Subcutaneous adipose tissue (tissue), 4 donors: Measurements from ENCODE around the gene MAP1B. TPM values are rescaled to one million over a fixed set of nuclear protein-coding genes. Genes with fewer than 3 reads are reported as not detected.

ENCODE experiments used
- CTCF ChIP-seq: fragments of 450-650 bp; IDR thresholded peaks from one replicate; pipeline ENCODE4 v1.5.1; 2016; ENCODE audit warnings: low read depth, mild to moderate bottlenecking, control low read depth, antibody characterized with exemption, moderate library complexity
- total RNA-seq, 4 donors: library from RNA; depleted of rRNA; stranded (reverse); fragments of >200 nt; gene quantifications; one replicate each; pipeline ENCODE4 v1.1.0, GENCODE V29; 2016

Gene MAP1B
- total RNA-seq, 4 donors from 2014 or later, result 174 to 1,477 (median 584) TPM

GRCh38 chr5:72241346-72242003 is 134.2 kb downstream of the MAP1B start:
- TF ChIP-seq CTCF, result no peak

DNA sequence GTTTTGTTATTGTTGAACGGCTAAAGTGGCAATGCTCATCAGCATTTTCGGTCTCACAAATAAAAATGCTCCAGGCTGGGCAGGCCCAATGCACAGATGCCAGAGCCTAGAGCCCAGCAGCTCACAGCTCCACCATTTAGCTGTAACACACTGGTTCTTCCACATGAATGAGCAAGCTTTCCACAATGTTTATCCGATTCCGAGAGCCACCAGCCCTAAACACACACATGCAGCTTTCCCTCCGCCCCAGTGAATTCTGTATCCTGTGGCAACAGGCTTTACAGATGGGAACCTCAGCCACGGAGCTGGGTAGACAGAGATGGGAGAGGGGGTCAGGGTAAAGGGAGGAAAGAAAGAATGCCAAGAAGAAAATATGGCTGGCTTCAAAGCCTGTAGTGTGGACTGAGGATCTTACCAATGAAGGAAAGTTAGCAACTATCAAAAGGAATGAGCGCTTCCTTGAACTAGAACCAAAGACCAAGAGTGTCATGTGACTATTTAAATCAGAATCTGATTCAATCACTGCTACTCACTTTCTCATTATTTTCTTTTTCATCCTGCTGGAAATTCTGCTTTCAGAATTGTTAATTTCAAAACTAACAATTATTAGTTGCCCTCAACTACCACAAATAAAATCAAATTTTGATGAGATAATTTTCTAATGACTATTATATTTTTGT is 135.7 kb downstream of the MAP1B start:
- no peak for TF ChIP-seq CTCF

DNA sequence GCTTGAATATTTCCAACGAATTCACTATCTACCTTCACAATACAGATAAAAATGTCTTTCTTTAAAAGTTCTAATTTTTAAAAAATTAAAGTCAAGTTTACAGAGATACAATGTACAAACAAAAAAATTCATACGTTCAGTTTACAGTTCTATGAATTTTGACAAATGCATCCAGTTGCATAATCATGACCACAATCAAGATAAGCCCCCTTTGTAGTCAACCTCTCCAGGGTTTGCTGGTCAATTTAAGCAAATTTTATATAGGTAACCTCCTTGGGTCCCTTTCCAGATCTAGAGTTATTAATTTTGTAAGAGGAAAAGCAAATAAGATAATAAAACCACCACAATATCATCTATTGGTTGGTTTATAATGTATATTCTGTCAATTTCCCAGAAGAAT is 136.4 kb downstream of the MAP1B start:
- no peak for TF ChIP-seq CTCF

DNA sequence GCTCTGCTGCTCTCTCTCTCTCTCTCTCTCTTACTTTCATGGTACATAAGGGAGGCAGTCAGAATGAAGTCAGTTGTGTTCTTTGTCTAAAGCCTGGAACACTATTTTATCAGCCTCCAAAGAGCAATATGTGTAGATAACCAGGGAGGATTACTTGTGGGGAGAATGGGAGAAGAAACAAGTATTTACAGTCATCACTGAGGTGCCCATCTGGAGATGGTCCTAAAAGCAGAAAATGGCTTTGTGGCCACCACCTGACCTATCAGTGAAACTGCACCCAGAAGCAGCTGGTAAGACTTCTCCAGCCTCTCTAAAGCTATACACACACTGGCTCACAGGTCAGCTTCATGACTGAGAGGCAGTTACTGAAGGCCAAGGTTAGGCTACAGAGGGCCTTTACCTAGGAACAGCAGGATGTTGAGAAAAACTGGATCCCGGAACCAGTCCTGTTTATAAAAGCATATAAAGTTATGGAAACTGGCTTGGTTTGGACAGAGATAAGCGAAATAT is 137.6 kb downstream of the MAP1B start:
- TF ChIP-seq CTCF, result no peak

DNA sequence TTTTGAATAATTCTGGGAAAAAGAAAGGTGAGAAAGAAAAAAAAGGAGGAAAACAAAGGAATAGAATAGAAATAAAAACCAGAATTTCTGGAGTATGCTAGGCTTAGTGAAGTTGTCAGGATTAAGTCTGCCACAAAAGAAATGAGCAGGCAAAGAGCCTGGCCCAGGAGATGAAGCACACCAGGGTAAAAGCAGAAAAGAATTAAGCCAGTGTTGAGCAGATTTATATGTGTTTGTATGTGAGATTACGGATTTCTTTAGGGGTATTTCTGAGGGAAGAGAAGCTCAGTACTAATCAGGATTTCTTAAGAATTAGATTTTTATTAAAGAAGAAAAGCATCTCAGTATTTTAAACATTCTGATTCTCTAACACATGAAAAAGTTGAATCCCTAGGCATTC is 138.3 kb downstream of the MAP1B start:
- no peak for TF ChIP-seq CTCF

- no peak for TF ChIP-seq CTCF
These were observed 138.8 kb downstream of the MAP1B start for GRCh38 chr5:72245951-72246532.

GRCh38 chr5:72246954-72247442 is 139.7 kb downstream of the MAP1B start:
- TF ChIP-seq CTCF, result no peak
